Breast epithelium (tissue), 3 donors: ENCODE results near the gene PRPF38A.

Experiments used
- POLR2A ChIP-seq: fragments of 450-650 bp; IDR thresholded peaks from one replicate; pipeline ENCODE4 v1.6.1; 2016; ENCODE audit warnings: antibody characterized with exemption, mild to moderate bottlenecking, moderate library complexity
- POLR2AphosphoS5 ChIP-seq, 3 donors: sonication (generic); formaldehyde crosslinking; IDR thresholded peaks; one replicate each; pipeline ENCODE4 v1.6.1; 2017; ENCODE audit warnings: antibody characterized with exemption in 3 of 3
- TF ChIP-seq, protein P1 (sequence below), 3 donors: fragments of 450-650 bp; IDR thresholded peaks; one replicate each; pipeline ENCODE4 v1.5.1; 2016 to 2017; ENCODE audit warnings: antibody characterized with exemption in 3 of 3, mild to moderate bottlenecking in 3 of 3, moderate library complexity in 3 of 3

DNA sequence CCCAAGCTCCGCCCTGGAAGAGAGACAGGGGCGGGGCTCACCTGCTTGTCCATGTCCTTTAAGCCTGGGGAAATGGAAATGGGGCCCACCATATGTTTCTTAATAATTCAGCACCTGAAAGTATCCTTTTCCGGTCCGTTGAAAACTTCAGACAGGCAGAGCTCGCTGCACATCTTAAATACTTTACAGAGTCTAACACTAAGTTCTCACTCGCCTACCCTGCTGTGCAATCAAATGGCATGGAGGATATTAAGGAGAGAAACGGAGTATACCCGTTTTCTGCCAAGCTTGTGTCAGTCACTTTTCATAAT is 37.9 kb upstream of the PRPF38A start:
- TF ChIP-seq, protein P1, sequence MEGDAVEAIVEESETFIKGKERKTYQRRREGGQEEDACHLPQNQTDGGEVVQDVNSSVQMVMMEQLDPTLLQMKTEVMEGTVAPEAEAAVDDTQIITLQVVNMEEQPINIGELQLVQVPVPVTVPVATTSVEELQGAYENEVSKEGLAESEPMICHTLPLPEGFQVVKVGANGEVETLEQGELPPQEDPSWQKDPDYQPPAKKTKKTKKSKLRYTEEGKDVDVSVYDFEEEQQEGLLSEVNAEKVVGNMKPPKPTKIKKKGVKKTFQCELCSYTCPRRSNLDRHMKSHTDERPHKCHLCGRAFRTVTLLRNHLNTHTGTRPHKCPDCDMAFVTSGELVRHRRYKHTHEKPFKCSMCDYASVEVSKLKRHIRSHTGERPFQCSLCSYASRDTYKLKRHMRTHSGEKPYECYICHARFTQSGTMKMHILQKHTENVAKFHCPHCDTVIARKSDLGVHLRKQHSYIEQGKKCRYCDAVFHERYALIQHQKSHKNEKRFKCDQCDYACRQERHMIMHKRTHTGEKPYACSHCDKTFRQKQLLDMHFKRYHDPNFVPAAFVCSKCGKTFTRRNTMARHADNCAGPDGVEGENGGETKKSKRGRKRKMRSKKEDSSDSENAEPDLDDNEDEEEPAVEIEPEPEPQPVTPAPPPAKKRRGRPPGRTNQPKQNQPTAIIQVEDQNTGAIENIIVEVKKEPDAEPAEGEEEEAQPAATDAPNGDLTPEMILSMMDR (IDR thresholded peaks at IDR 0.05), result no peak
- TF ChIP-seq POLR2AphosphoS5 (IDR thresholded peaks at IDR 0.05), result no peak
- no peak for TF ChIP-seq POLR2A
